AG08396 (cell line): ENCODE measurements around the gene SARDH.
A peak's percentile ranks its signal among the peaks of the same experiment; 100 is the strongest.
"Not testable (repeated sequence)": the region's sequence is repeated elsewhere in the genome, so short reads cannot be mapped to it uniquely, and the experiment has no call there.

Experiments
- DNase-seq: peaks from one replicate; pipeline ENCODE4 v3.0.0; 2012; ENCODE audit warnings: low spot score, mixed read lengths

The SARDH gene

GRCh38 chr9:133685653-133686609, 52.2 kb downstream of the SARDH start:
- no peak for DNase-seq

- no peak for DNase-seq
Observed at GRCh38 chr9:133684936-133685361, 53.2 kb downstream of the SARDH start.

GRCh38 chr9:133684121-133684935, 53.8 kb downstream of the SARDH start:
- DNase-seq, result no peak

- peak; percentile 48 for DNase-seq
Observed at GRCh38 chr9:133683586-133684120, 54.5 kb downstream of the SARDH start.

DNA sequence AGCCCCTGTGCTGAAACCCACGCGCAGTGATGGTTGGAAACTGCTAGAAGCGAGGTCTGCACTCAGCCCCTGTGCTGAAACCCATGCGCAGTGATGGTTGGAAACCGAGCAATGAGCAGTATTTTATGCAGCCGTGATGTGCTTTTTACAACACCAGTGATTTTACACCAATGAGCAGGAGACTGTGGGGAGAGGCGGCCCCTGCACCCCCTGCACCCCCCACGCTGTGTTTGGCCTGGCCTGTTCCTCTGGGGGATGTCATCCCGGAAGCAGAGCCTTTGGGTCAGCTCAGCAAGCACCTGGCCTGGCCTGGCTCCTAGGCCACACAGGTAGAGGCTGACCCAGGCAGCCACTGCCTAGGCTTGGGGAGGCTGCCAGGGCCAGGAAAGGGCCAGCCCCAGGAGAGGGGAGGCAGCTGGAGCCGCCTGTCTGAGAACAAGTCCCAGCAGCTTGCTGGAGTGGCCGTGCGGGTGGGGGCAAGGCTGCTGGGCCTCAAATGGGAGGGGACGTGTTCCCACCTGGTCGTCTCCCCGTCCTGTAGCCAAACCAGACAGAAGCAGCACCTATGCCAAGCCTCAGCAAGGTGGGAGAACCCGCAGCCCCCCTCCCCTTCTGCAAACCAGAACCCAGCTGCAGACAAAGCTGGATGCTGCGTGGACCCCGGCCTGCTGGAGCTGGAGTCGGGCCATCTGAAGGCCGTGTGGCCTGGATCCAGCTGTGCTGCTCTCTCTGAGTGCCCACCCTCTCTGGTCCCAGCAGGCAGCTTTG, 55.1 kb downstream of the SARDH start:
- DNase-seq, result no peak

- DNase-seq, result no peak
Observed at GRCh38 chr9:133681658-133682306, 56.4 kb downstream of the SARDH start.

DNA sequence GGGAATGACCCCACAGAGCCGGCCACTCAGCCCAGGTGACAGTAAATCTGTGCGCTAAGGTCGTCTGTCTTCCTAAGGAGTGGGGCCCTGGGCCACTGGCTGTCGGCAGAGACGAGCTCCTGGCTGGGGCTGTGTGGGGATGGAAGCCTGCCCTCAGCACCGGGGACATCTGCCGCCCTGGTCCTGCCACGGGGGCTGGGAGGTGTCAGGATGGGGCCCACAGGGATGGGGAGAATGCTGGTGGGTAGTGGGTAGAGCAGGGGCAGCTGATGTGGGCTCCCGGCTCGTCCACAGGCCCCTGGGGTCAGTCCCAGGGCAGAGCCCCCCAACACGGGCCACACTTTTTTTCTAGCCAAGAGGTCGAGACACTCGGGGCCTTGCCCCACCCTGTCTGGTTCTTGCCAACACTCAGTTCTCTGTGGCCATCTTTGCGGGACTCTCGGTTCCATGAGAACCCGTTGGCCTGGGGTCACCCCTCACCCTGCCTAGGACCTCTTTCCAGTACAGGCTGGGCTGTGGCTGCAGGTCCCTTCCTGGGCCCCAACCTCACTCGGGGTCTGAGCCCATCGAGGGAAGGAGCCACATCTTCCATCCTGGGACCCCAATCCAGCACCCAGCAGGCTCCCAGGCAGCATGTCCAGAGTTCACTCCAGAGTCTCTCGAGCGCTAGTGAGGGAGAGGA, 57.0 kb downstream of the SARDH start:
- no peak for DNase-seq

DNA sequence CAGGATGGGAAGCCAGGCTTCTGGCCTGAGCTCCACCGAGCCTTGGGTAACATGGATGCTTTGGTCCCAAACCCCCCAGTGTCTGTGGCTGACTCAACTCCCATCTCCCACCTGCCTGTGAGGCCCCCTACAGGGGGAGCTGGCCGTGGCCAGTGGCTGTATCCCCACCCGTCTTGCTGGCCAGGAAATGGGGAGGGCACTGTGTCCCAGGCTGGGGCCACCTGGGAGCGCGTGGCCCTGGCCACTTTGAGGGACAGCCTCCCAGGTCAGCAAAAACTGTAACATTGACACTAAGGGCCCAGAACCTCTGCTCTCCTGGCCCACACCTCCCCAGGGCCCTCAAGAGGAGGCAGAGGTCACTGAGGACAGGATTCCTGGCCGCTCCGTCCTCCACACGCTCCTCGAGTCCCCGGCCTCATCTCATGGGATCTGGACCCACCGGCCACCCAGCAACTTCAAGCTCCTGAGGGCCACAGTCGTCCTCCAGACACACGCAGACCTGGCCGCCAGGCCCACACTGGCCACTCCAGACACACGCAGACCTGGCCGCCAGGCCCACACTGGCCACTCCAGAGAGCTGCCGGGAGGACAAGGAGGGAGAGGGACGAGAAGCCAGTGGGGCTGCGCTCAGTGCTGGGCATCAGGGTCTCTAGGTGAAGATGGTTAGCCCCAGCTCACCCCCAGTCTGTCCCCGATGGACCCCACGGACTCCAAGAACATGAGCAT, 57.7 kb downstream of the SARDH start:
- DNase-seq, result no peak

- no peak for DNase-seq
Observed at GRCh38 chr9:133679466-133680061, 58.6 kb downstream of the SARDH start.

DNA sequence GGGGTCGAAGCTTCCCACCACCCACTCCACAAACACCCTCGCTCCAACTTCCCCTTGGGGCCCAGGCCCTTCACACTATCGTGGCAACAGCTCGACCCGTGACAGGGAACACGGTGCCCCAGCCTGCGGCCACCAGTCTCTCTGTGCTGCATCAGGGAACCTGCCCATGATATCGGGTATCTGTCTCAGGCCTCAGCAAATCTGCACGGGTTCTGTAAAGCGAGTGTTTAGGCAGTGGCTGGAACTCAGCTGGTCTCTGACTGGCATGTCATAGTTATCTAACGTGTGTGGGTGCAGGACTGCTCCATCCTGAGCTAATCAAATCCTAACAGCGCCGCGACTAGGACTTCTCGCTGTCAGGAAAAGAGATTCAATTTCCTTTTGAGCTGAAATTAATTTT, 59.1 kb downstream of the SARDH start:
- DNase-seq, result no peak

GRCh38 chr9:133677126-133678010, 60.8 kb downstream of the SARDH start:
- no peak for DNase-seq

DNA sequence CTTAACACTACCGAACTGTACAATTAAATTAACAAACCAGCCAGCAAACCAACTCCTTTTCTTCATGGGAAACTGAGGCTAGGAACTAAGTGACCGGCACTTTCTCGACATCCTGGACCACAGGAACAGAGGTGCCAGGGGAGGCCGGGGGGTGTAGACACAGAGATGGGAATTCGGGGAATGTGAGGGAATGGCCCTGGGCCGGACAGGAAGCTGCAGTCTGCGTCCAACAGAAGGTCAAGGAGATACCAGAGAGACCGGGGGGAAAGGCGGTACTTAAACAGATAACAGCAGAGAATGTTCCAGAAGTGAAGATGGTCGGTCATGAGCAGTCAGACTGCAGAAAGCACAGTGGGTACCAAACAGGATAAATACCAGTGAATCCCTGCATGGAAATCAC, 61.7 kb downstream of the SARDH start:
- DNase-seq, result no peak

DNA sequence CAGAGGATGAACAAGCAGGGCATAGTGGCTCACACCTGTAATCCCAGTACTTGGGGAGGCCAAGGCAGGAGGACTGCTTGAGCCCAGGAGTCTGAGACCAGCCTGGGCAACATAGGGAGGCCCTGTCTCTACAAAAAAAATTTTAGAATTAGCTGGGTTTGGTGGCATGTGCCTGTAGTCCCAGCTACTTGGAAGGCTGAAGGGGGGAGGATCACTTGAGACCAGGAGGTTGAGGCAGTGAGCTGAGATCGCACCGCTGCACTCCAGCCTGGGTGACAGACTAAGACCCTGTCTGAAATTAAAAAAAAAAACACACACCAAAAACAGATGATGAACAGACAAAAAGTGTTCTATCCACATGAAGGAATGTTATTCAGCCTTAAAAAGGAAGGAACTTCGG, 62.4 kb downstream of the SARDH start:
- not testable (repeated sequence) for DNase-seq

GRCh38 chr9:133674091-133674490, 64.1 kb downstream of the SARDH start:
- no peak for DNase-seq

GRCh38 chr9:133673258-133673655, 64.9 kb downstream of the SARDH start:
- no peak for DNase-seq

DNA sequence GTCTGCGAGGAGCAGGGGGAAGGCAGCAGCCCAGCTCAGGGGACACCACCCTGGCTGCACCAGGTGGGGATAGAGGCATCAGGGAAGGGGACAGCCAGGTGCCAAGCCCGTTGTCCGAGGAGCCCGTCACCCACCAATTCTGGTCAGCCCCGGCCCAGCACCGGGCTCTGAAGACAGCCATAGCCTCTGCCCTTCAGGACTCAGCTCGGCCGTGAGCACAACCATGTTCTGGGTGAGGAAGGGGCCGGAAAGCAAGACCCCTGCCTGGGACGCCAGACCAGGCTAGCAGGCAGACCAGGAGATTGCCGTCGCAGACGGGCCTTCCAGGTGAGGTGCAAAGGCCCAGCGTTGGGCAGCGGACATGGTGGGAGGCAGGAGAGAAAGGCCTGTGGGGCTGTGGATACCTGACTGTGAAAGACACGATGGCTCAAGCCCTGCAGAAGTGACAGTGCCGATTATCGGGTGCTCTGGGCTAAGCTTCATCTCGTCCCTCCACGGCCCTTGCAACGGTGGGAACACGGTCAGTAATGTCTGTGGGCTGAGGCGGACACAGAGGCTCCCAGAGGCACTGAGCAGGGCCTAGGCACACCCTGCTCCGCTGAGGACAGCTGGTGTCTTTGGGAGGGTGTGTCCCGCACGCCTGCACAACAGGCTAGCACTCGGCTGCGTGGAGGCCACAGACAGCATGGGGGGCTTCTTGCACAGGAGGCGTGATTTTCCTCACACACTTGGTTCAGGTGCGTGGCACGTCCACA, 65.5 kb downstream of the SARDH start:
- DNase-seq, result no peak

DNA sequence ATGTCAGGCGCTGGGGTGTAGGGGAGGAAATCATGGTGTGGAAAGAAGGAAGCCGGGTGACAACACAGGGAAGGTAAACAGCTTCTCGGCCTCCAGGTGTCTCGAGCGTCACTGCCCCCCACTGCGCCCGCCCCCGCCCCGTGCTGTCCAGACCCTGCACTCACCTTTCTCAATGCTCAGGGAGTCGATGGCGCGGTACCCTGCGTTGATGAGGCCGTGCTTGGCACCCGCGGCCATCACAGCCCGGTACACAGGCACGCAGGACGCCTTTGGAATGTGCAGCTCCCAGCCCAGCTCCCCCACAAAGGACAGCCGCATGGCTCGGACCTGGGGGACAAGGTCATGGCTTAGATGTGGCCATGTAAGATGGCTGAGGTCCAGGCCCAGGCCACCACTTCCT, 66.8 kb downstream of the SARDH start:
- no peak for DNase-seq

- DNase-seq, result no peak
Observed at GRCh38 chr9:133670466-133670865, 67.7 kb downstream of the SARDH start.
